OCI-LY7 (cell line): ENCODE data around the gene PARVG.

Experiments used
- EZH2phosphoT487 ChIP-seq: fragments of 200-600 bp; sonication (generic); IDR thresholded peaks from 2 replicates; pipeline ENCODE4 v1.6.1; 2018; ENCODE audit warnings: low read depth, borderline replicate concordance, mild to moderate bottlenecking, mixed run types, antibody characterized with exemption, low read length, moderate library complexity, mixed read lengths
- TF ChIP-seq, protein P1 (sequence below): fragments of 200-600 bp; sonication (generic); conservative IDR thresholded peaks from 2 replicates; pipeline ENCODE4 v1.5.1; 2014; ENCODE audit warnings: mild to moderate bottlenecking, antibody characterized with exemption, low read length, moderate library complexity, mixed read lengths

- TF ChIP-seq, protein P1, sequence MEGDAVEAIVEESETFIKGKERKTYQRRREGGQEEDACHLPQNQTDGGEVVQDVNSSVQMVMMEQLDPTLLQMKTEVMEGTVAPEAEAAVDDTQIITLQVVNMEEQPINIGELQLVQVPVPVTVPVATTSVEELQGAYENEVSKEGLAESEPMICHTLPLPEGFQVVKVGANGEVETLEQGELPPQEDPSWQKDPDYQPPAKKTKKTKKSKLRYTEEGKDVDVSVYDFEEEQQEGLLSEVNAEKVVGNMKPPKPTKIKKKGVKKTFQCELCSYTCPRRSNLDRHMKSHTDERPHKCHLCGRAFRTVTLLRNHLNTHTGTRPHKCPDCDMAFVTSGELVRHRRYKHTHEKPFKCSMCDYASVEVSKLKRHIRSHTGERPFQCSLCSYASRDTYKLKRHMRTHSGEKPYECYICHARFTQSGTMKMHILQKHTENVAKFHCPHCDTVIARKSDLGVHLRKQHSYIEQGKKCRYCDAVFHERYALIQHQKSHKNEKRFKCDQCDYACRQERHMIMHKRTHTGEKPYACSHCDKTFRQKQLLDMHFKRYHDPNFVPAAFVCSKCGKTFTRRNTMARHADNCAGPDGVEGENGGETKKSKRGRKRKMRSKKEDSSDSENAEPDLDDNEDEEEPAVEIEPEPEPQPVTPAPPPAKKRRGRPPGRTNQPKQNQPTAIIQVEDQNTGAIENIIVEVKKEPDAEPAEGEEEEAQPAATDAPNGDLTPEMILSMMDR = no peak
- TF ChIP-seq EZH2phosphoT487 = no peak
These were observed 40.3 kb downstream of the PARVG start for GRCh38 chr22:44220727-44221680.
